ENCODE measurements around the gene GLUL.

GRCh38 chr1:182407724-182408123, 16.1 kb upstream of the GLUL start:
- TF ChIP-seq, protein P1, sequence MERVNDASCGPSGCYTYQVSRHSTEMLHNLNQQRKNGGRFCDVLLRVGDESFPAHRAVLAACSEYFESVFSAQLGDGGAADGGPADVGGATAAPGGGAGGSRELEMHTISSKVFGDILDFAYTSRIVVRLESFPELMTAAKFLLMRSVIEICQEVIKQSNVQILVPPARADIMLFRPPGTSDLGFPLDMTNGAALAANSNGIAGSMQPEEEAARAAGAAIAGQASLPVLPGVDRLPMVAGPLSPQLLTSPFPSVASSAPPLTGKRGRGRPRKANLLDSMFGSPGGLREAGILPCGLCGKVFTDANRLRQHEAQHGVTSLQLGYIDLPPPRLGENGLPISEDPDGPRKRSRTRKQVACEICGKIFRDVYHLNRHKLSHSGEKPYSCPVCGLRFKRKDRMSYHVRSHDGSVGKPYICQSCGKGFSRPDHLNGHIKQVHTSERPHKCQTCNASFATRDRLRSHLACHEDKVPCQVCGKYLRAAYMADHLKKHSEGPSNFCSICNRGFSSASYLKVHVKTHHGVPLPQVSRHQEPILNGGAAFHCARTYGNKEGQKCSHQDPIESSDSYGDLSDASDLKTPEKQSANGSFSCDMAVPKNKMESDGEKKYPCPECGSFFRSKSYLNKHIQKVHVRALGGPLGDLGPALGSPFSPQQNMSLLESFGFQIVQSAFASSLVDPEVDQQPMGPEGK (CRISPR knock-in tag; IDR thresholded peaks at IDR 0.05; ENCODE audit: borderline replicate concordance) = no peak
- TF ChIP-seq ARNTL (CRISPR knock-in tag; IDR thresholded peaks at IDR 0.05; ENCODE audit: borderline replicate concordance, low read depth) (no peak), TOX (CRISPR knock-in tag; IDR thresholded peaks at IDR 0.05; ENCODE audit: borderline replicate concordance) (no peak), ZNF8 (CRISPR knock-in tag; IDR thresholded peaks at IDR 0.05) (no peak), ZNF70 (CRISPR knock-in tag; IDR thresholded peaks at IDR 0.05) (no peak), ESRRG (CRISPR knock-in tag; IDR thresholded peaks at IDR 0.05) (no peak)
- TF ChIP-seq, protein P2, sequence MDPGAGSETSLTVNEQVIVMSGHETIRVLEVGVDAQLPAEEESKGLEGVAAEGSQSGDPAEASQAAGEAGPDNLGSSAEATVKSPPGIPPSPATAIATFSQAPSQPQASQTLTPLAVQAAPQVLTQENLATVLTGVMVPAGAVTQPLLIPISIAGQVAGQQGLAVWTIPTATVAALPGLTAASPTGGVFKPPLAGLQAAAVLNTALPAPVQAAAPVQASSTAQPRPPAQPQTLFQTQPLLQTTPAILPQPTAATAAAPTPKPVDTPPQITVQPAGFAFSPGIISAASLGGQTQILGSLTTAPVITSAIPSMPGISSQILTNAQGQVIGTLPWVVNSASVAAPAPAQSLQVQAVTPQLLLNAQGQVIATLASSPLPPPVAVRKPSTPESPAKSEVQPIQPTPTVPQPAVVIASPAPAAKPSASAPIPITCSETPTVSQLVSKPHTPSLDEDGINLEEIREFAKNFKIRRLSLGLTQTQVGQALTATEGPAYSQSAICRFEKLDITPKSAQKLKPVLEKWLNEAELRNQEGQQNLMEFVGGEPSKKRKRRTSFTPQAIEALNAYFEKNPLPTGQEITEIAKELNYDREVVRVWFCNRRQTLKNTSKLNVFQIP (CRISPR knock-in tag; IDR thresholded peaks at IDR 0.05; ENCODE audit: borderline replicate concordance, low read depth) = no peak
